Stimulated activated naive CD4-positive, alpha-beta T cell treated with Interleukin-2 at 50 U/mL for 16 hours (primary cell): ENCODE results near the gene CFHR5.
"Not testable (repeated sequence)": the region's sequence is repeated elsewhere in the genome, so short reads cannot be mapped to it uniquely, and the experiment has no call there.

ENCODE experiments used
- DNase-seq: peaks from one replicate; lab custom pipeline; 2025; lab: John Stamatoyannopoulos, UW

CFHR5 gene

GRCh38 chr1:196977278-196977677, at the start of gene CFHR5:
TSS of gene CFHR5 (plus strand) at chr1:196977556. CDS start at chr1:196977665, 109 bp downstream.
- no peak for DNase-seq

- not testable (repeated sequence) for DNase-seq
These were observed 44.5 kb upstream of the CFHR5 start for GRCh38 chr1:196932853-196933252.

GRCh38 chr1:196933531-196934189, 43.7 kb upstream of the CFHR5 start:
- no peak for DNase-seq

GRCh38 chr1:196941474-196941873, 35.9 kb upstream of the CFHR5 start:
- DNase-seq, result not testable (repeated sequence)

- not testable (repeated sequence) for DNase-seq
These were observed 33.8 kb upstream of the CFHR5 start, which contains the start of gene CFHR2 for GRCh38 chr1:196943568-196943967. TSS of gene CFHR2 (plus strand) at chr1:196943738. CDS start at chr1:196943881, 143 bp downstream.

- DNase-seq, result no peak
These were observed 25.5 kb upstream of the CFHR5 start for GRCh38 chr1:196951711-196952394.

GRCh38 chr1:196954778-196955177, 22.6 kb upstream of the CFHR5 start:
- DNase-seq, result no peak

GRCh38 chr1:196955926-196956325, 21.4 kb upstream of the CFHR5 start:
- no peak for DNase-seq

GRCh38 chr1:196960854-196961253, 16.5 kb upstream of the CFHR5 start:
- DNase-seq, result no peak

GRCh38 chr1:196970182-196970581, 7.2 kb upstream of the CFHR5 start:
- DNase-seq, result no peak

- DNase-seq, result no peak
These were observed 1.1 kb upstream of the CFHR5 start for GRCh38 chr1:196976278-196976677.

GRCh38 chr1:196980859-196981258, 3.5 kb downstream of the CFHR5 start:
- DNase-seq, result no peak

GRCh38 chr1:196982247-196982646, 4.9 kb downstream of the CFHR5 start:
- not testable (repeated sequence) for DNase-seq

- not testable (repeated sequence) for DNase-seq
These were observed 14.7 kb downstream of the CFHR5 start for GRCh38 chr1:196991919-196992651.

GRCh38 chr1:196993916-196994315, 16.6 kb downstream of the CFHR5 start:
- no peak for DNase-seq

- no peak for DNase-seq
These were observed 20.1 kb downstream of the CFHR5 start for GRCh38 chr1:196997423-196997822.

GRCh38 chr1:197001828-197002227, 24.5 kb downstream of the CFHR5 start:
- DNase-seq, result no peak

- DNase-seq, result no peak
These were observed 25.8 kb downstream of the CFHR5 start for GRCh38 chr1:197003132-197003531.

- DNase-seq, result no peak
These were observed 31.5 kb downstream of the CFHR5 start for GRCh38 chr1:197008861-197009260.

GRCh38 chr1:197011614-197012013, 34.3 kb downstream of the CFHR5 start:
- no peak for DNase-seq

GRCh38 chr1:197013234-197013633, 35.9 kb downstream of the CFHR5 start:
- DNase-seq, result no peak

- no peak for DNase-seq
These were observed 39.4 kb downstream of the CFHR5 start for GRCh38 chr1:197016751-197017150.
